HUES48 (cell line): ENCODE measurements around the gene DNAJC5.
A peak's percentile ranks its signal among the peaks of the same experiment; 100 is the strongest.
"Not testable (repeated sequence)": the region's sequence is repeated elsewhere in the genome, so short reads cannot be mapped to it uniquely, and the experiment has no call there.

Experiments
- H3K27ac ChIP-seq: one replicate; pipeline ENCODE4 v1.7.0; 2013; ENCODE audit warnings: low read depth, low read length, inconsistent platforms
- H3K27me3 ChIP-seq: 2 replicates; pipeline ENCODE4 v1.6.1; 2013; ENCODE audit warnings: mild to moderate bottlenecking, low read length; ENCODE audit not compliant: control insufficient read depth, insufficient read depth
- H3K36me3 ChIP-seq: 2 replicates; pipeline ENCODE4 v1.6.1; 2013; ENCODE audit warnings: low read length; ENCODE audit not compliant: control insufficient read depth, insufficient read depth
- H3K4me1 ChIP-seq: 2 replicates; pipeline ENCODE4 v1.6.1; 2013; ENCODE audit warnings: mild to moderate bottlenecking, low read length; ENCODE audit not compliant: control insufficient read depth, insufficient read depth
- H3K4me3 ChIP-seq: 2 replicates; pipeline ENCODE4 v1.5.1; 2013; ENCODE audit warnings: mild to moderate bottlenecking, low read depth, low read length
- H3K9ac ChIP-seq: 2 replicates; pipeline ENCODE4 v1.6.1; 2013; ENCODE audit warnings: mild to moderate bottlenecking, low read depth, low read length, moderate library complexity
- H3K9me3 ChIP-seq: 2 replicates; pipeline ENCODE4 v1.6.1; 2013; ENCODE audit warnings: low read length; ENCODE audit not compliant: control insufficient read depth, insufficient read depth

The DNAJC5 gene

DNA sequence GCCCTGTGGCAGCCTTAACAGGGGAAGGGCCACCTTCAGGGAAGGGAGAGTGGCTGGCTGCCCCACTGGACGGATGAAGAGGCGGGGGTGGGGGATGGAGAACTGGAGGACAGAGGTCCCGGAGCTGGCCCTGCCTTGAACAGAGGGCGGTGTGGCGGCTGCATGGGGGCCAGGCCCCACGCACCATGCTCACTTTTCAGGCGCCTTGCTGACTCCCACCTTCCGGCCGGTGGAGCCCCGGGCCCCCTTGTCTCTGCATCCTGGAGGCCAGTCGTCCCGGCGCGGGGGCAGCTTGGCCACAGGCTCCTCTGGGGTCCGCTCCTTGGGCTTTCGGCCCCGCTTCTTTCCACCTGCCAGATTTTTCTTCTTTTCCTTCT lies 64.8 kb downstream of the DNAJC5 start:
- Histone ChIP-seq H3K27me3 (no peaks in the 10 kb centered on the region), H3K36me3 (peaks cover 49% of the 10 kb centered on the region), H3K4me1 (peaks cover 17% of the 10 kb centered on the region; the same call in 1 of the 2 replicates), H3K27ac (peak overlapping the region; percentile 20), H3K4me3 (no peak overlapping the region), H3K9me3 (peaks cover 14% of the 10 kb centered on the region), H3K9ac (no peak overlapping the region)

DNA sequence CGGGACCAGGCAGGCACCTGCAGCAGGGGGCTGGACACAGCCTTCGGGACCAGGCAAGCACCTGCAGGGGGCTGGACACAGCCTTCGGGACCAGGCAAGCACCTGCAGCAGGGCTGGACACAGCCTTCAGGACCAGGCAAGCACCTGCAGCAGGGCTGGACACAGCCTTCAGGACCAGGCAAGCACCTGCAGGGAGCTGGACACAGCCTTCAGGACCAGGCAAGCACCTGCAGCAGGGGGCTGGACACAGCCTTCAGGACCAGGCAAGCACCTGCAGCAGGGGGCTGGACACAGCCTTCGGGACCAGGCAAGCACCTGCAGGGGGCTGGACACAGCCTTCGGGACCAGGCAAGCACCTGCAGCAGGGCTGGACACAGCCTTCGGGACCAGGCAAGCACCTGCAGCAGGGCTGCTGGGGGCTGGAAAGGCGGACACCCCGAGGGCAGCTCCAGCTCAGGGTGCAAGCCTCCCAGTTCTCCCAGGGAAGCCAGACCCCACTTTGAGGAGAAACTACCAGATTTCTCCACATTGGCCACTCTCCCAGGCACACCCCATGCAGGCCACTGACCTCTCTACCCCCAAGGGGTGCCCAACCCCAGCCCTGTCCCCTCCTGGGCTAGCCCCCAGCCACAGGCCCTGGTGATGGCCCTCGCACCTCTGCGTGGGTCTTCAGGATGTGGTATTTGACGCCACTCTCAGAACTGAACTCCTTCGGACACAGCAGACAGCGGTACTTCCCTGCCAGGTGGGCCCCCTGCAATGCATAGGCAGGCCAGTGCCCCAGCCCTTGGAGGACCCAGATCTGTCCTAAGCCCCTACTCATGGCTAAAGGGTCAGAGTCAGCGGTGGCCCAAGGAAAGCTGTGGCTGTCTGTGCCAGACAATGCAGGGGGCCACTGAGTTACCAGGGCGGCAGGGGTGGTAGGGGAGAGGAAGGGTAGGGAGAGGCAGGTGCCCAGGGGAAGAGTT lies 66.0 kb downstream of the DNAJC5 start:
- Histone ChIP-seq H3K36me3 (peaks cover 49% of the 10 kb centered on the region), H3K4me1 (peaks cover 17% of the 10 kb centered on the region; the same call in 1 of the 2 replicates), H3K9me3 (peaks cover 14% of the 10 kb centered on the region)
- not testable (repeated sequence) for H3K27ac ChIP-seq, H3K9ac ChIP-seq, H3K4me3 ChIP-seq, H3K27me3 ChIP-seq

DNA sequence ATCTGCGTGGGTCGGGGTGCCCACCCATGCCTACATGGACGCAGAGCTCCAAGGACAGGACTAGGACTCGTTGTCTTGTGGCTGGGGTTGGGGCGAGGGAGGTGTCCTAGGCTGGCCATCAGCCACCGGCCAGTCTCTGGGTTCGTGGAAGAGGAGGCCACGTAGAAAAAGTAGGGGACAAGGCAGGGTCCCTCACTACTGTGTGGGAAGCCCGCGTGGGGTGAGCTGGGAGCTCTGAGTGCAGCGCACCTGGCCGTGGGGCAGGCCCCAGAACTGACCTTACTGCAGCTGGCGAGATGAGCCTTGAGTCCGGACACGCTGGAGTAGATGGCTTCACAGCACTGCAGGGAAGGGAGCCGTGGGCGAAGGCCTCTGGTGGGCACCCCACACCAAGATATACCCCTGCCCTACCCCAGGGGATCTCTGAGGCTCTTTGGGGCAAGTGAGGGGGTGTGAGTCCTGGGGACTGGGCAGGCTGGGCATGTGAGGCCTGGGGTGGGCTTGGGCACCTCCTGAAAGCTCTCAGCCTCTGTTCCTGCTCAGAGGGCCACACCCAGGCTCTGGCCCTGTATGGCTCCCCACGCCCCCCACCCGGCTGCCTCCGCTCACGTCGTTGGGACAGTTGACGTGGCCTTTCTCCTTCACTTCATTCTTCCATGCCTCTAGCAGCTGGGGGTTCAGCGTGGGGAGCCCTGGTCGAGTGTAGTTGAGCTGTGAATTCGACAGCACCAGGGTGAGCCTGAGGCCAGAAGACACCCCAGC lies 66.9 kb downstream of the DNAJC5 start:
- no peak overlapping the region for H3K27ac ChIP-seq
- H3K4me3 ChIP-seq = no peak overlapping the region
- peaks cover 58% of the 10 kb centered on the region for H3K36me3 ChIP-seq
- no peak overlapping the region for H3K9ac ChIP-seq
- no peaks in the 10 kb centered on the region for H3K27me3 ChIP-seq
- peaks cover 17% of the 10 kb centered on the region; the same call in 1 of the 2 replicates for H3K4me1 ChIP-seq
- peaks cover 23% of the 10 kb centered on the region for H3K9me3 ChIP-seq

DNA sequence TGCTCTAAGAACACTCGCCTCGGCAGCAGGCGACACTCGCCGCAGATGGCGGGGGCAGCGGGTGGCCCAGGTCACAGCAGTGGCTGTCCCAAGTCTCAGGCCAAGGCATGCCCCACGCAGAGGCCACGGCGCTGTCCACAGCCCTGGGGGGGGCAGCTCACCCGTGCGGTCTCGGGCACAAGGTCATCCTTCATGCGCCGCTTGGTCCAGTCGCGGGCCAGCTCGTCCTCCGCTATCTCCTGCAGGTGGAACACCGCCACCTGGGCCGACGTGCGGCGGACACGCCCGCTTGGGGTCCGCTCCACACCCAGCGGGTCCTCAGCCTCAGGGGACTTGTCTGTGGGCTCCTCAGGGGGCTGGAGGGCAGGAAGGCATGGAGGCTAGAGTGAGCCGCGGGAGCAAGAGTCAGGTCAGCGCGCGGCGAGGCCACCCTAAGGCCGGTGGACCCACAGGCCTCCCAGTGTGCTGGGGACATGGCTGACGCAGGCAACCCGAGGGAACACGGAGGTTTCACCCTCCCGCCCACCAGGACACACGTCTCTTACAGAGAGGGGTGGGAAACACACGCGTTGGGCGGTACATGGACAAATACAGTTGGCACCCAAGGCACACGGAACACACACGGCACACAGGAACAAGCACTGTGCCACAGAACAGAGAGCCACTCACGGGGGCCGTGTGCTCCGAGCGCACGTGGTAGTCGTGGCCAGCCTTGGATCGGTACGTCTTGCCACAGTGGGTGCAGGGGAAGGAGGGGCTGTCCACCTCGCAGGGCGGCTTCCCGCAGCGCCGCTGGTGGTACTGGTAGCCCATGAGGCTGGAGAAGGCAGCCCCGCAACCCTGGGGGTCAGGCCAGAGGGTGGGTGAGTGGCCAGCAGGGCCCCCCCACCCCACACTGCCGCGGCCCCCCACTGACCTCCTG lies 67.8 kb downstream of the DNAJC5 start:
- H3K4me1 ChIP-seq = peaks cover 17% of the 10 kb centered on the region; the same call in 1 of the 2 replicates
- H3K9me3 ChIP-seq = peaks cover 31% of the 10 kb centered on the region
- peaks cover 67% of the 10 kb centered on the region for H3K36me3 ChIP-seq
- H3K27ac ChIP-seq = no peak overlapping the region
- no peaks in the 10 kb centered on the region for H3K27me3 ChIP-seq
- no peak overlapping the region for H3K9ac ChIP-seq
- H3K4me3 ChIP-seq = no peak overlapping the region

- H3K27ac ChIP-seq = no peak overlapping the region
- H3K4me1 ChIP-seq = peaks cover 12% of the 10 kb centered on the region; the same call in 1 of the 2 replicates
- H3K36me3 ChIP-seq = peaks cover 73% of the 10 kb centered on the region
- no peak overlapping the region for H3K9ac ChIP-seq
- no peak overlapping the region for H3K4me3 ChIP-seq
- no peaks in the 10 kb centered on the region for H3K27me3 ChIP-seq
- peaks cover 37% of the 10 kb centered on the region for H3K9me3 ChIP-seq
Measured at GRCh38 chr20:63963348-63963741, 68.4 kb downstream of the DNAJC5 start.

DNA sequence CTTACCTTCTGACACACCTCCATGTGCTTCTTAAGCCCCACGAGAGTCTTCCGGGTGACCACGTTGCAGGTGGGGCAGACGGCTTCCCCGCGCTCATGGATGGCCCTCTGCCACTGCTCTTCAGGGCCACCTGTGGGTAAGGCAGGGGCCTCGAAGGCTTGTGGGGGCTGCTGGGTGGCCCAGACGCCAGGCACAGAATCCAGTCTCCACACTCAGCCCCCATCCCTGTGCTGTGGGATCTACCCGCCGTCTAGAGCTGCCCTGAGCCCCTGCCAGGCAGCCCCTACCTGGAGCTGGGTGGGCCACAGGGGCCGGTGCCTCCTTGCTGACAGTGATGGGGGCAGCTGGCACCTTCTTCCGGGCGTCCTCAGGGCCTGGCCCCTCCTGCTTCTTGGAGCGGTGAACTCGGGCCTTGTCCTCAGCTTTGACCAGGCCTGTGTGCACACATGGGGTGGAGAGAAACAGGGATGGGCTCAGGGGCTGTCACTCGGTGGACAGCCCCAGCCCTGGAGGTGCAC lies 68.9 kb downstream of the DNAJC5 start:
- H3K9me3 ChIP-seq = peaks cover 39% of the 10 kb centered on the region
- no peak overlapping the region for H3K4me3 ChIP-seq
- H3K27ac ChIP-seq = no peak overlapping the region
- H3K9ac ChIP-seq = no peak overlapping the region
- no peaks in the 10 kb centered on the region for H3K27me3 ChIP-seq
- H3K4me1 ChIP-seq = peaks cover 11% of the 10 kb centered on the region
- H3K36me3 ChIP-seq = peaks cover 73% of the 10 kb centered on the region

DNA sequence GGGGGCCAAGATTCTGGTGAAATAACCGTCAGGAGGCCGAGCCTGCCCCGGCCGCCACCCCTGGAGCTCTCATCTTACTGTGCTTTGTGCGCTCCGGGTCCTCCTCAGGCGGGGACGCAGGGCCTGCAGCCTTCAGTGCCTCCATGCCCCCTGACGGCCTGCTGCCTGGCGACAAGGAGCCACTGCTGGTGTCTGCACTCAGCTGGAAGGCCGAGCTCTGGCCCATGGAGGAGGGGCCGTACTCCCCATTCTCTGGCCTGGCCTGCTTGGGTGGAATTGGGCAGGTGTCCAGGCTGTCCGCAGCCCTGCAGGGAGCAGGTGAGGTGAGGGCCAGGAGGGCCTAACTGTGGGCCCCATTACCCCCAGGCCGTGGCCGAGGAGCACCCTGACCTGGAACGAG lies 69.5 kb downstream of the DNAJC5 start:
- Histone ChIP-seq H3K36me3 (peaks cover 71% of the 10 kb centered on the region), H3K4me3 (no peak overlapping the region), H3K27me3 (no peaks in the 10 kb centered on the region), H3K27ac (no peak overlapping the region), H3K4me1 (peaks cover 7% of the 10 kb centered on the region), H3K9me3 (peaks cover 39% of the 10 kb centered on the region), H3K9ac (no peak overlapping the region)

- Histone ChIP-seq H3K27ac (no peak overlapping the region), H3K36me3 (peaks cover 57% of the 10 kb centered on the region), H3K4me1 (peaks cover 5% of the 10 kb centered on the region), H3K9me3 (peaks cover 39% of the 10 kb centered on the region), H3K27me3 (no peaks in the 10 kb centered on the region), H3K9ac (no peak overlapping the region), H3K4me3 (no peak overlapping the region)
Measured at GRCh38 chr20:63966172-63966943, 71.4 kb downstream of the DNAJC5 start.

GRCh38 chr20:63966944-63967322 lies 72.0 kb downstream of the DNAJC5 start:
- Histone ChIP-seq H3K9me3 (peaks cover 39% of the 10 kb centered on the region), H3K27ac (no peak overlapping the region), H3K9ac (no peak overlapping the region), H3K36me3 (peaks cover 51% of the 10 kb centered on the region), H3K4me1 (peaks cover 5% of the 10 kb centered on the region), H3K4me3 (no peak overlapping the region), H3K27me3 (no peaks in the 10 kb centered on the region)
